ENCODE measurements around the gene ZDHHC24.

The ZDHHC24 gene, protein sequence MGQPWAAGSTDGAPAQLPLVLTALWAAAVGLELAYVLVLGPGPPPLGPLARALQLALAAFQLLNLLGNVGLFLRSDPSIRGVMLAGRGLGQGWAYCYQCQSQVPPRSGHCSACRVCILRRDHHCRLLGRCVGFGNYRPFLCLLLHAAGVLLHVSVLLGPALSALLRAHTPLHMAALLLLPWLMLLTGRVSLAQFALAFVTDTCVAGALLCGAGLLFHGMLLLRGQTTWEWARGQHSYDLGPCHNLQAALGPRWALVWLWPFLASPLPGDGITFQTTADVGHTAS

DNA sequence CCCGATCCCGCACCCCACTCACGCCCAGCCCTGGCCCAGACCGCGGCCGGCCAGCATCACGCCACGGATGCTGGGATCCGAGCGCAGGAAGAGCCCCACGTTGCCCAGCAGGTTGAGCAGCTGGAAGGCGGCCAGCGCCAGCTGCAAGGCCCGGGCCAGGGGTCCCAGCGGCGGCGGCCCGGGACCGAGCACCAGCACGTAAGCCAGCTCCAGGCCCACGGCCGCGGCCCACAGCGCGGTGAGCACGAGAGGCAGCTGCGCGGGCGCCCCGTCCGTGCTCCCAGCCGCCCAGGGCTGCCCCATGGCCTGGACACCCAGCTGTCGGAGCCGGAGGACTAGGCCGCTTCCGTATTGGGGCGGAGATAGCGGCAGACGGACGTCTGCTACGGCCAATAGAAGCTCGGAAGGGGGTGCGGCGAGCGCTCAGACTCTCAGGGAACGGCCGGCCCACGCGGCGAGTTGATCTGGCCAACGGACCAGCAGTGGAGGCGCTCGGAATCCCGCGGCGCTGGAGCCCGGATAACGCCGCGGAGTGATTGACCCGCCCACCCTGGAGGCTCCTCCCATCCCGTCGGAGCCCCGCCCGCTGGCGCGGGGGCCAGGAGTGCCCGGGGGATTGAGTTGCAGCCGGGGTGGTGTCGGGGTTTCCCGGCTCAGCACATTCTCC is at the start of gene ZDHHC24:
Gene ZDHHC24, minus strand, starts transcription at position 348 of the 667 bp plus-strand sequence. Its CDS starts 45 bp downstream, at position 303.
- peak; percentile 98 to 99 for DNase-seq (ENCODE audit: low read depth in 2 of 2)
- TF ChIP-seq, protein P1, sequence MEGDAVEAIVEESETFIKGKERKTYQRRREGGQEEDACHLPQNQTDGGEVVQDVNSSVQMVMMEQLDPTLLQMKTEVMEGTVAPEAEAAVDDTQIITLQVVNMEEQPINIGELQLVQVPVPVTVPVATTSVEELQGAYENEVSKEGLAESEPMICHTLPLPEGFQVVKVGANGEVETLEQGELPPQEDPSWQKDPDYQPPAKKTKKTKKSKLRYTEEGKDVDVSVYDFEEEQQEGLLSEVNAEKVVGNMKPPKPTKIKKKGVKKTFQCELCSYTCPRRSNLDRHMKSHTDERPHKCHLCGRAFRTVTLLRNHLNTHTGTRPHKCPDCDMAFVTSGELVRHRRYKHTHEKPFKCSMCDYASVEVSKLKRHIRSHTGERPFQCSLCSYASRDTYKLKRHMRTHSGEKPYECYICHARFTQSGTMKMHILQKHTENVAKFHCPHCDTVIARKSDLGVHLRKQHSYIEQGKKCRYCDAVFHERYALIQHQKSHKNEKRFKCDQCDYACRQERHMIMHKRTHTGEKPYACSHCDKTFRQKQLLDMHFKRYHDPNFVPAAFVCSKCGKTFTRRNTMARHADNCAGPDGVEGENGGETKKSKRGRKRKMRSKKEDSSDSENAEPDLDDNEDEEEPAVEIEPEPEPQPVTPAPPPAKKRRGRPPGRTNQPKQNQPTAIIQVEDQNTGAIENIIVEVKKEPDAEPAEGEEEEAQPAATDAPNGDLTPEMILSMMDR (IDR thresholded peaks at IDR 0.05; ENCODE audit: low read depth, low read length) = no peak
- H3K4me3 ChIP-seq (replicated peaks in 1 of 2; ENCODE audit: low read depth in 2 of 2, low read length in 2 of 2) = peak within 1 kb of the TSS; percentile 65 to 76

GRCh38 chr11:66595245-66595904 is 49.5 kb upstream of the ZDHHC24 start:
- H3K4me3 ChIP-seq (replicated peaks in 1 of 2; ENCODE audit: low read depth in 2 of 2, low read length in 2 of 2) = no peak overlapping the region
- TF ChIP-seq, protein P1 (IDR thresholded peaks at IDR 0.05; ENCODE audit: low read depth, low read length) = no peak
- peak; percentile 77 to 95 for DNase-seq (ENCODE audit: low read depth in 2 of 2)

DNA sequence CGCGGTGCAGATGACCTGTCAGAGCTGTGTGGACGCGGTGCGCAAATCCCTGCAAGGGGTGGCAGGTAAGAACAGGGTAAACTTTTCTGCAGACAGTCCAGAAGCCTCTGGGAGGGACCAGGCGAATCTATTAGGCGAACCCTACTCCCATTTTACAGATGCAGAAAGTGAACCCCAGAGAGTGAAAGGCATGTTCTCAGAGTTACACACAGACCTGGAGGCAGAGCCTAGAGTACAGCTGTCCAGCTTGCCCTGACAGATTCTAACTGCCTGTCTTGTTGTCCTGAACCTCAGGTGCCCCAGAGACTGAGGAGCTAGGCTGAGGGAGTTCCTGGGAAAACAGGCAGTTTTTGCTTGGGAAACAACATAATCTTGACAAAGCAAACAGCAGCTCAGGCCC is 47.8 kb upstream of the ZDHHC24 start:
- DNase-seq (ENCODE audit: low read depth in 2 of 2) = no peak
- TF ChIP-seq, protein P1 (IDR thresholded peaks at IDR 0.05; ENCODE audit: low read depth, low read length) = no peak
- H3K4me3 ChIP-seq (replicated peaks in 1 of 2; ENCODE audit: low read depth in 2 of 2, low read length in 2 of 2) = peak overlapping the region; percentile 72 to 76

DNA sequence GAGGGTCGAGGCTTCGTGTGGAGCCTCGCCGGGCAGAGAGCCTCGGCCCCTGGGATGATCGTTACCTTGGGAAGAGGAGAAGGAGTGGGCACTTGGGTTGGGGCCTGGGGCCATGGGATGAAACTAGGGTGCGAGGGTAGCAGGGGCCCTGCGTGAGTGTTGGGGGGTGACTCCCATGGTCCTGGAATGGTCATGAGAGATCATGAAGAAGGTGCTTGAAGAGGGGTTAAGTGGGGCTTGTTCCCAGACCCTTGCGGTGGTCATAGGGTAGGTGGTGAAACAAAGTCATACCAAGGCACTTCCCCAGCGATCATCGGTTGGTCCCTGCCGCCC is 47.4 kb upstream of the ZDHHC24 start:
- TF ChIP-seq, protein P1 (IDR thresholded peaks at IDR 0.05; ENCODE audit: low read depth, low read length) = no peak
- DNase-seq (ENCODE audit: low read depth in 2 of 2) = no peak
- H3K4me3 ChIP-seq (replicated peaks in 1 of 2; ENCODE audit: low read depth in 2 of 2, low read length in 2 of 2) = peak overlapping the region; percentile 72 to 76

DNA sequence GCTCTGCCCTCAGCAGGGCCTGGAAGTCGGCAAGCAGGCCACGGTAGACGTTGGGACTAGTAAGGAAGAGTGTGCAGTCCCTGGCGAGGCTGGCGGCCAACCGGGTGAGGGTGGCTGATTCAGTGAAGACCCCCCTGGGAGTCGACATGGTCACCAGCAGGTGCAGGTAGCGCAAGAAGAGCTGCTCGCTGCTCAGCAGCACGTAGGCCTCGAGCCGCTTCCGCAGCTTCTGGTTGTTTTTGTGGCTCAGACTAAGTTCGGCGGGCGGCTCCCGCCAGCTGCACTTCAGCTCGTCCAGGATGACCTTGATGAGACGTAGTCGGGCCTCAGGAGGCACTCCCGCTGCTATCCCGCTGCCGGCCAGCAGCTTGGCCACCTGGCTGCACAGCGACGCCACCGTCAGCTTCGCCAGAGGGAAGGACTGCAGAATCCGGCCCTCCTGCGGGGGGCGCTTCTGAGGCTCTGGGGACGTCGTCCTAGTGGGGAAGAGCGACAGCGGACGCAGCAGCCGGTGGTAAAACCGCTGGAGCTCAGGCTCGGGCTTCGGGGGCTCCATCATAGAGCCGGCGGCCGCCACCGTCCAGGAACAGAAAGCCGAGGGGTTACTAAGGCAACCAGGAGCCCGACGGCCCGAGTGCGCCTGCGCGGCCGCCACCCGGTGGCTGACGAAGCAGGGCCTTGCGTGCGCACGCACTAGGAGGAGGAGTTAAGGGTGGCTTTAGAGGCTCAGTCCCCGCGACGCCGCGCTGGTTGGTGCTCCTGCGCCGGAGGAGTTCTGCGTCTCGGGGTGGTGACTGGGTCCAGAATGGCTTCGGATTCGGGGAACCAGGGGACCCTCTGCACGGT is 46.8 kb upstream of the ZDHHC24 start, which contains the start of the genes CCDC87 and CCS:
Gene CCDC87, minus strand, starts transcription at position 607 of the 846 bp plus-strand sequence. Its CDS starts 48 bp downstream, at position 559.
Gene CCS, plus strand, starts transcription at position 729 of the 846 bp plus-strand sequence. Its CDS starts 77 bp downstream, at position 806.
- peak within 1 kb of the TSS; percentile 72 to 76 for H3K4me3 ChIP-seq (replicated peaks in 1 of 2; ENCODE audit: low read depth in 2 of 2, low read length in 2 of 2)
- TF ChIP-seq, protein P1 (IDR thresholded peaks at IDR 0.05; ENCODE audit: low read depth, low read length) = peak; percentile 75

DNA sequence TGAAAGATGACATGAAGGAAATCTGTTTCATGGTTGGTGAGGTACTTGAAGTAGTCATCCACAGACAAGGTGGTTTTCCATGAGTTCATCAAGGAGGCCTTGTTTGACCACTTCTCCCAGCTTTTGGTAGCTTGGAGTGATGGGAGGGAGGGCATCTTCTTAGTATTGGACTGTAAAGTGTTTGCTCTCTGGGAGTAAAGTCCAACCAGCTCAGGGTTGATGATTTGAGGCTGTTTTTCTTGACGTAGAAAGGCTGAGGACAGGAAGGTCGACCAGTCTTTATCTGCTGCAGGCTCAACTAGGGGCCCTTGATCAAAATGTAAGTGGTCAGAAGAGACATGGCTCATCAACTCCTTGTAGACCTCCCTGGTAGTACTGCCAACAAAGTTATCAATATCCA is 45.3 kb upstream of the ZDHHC24 start:
- H3K4me3 ChIP-seq (replicated peaks in 1 of 2; ENCODE audit: low read depth in 2 of 2, low read length in 2 of 2) = no peak overlapping the region
- TF ChIP-seq, protein P1 (IDR thresholded peaks at IDR 0.05; ENCODE audit: low read depth, low read length) = no peak
- DNase-seq (ENCODE audit: low read depth in 2 of 2) = no peak

More for the DNA sequence above, 46.8 kb upstream of the ZDHHC24 start, which contains the start of the genes CCDC87 and CCS:
- peak; percentile 96 to 97 for DNase-seq (ENCODE audit: low read depth in 2 of 2)
